K562 (cell line): ENCODE data around the gene ABCA13. TPM values are rescaled to one million over a fixed set of nuclear protein-coding genes. Genes with fewer than 3 reads are reported as not detected.

Experiments
- ATAC-seq: fragments of 200-7000 bp; cut with Tn5 transposase; 3 replicates; pipeline ENCODE4 v1.9.1; 2020; ENCODE audit warnings: moderate library complexity
- BruUV-seq: library from RNA; stranded (reverse); fragments of 400-500 nt; replicated peaks from 2 replicates; lab custom pipeline; 2021; lab: Mats Ljungman, UMichigan
- CTCF ChIA-PET: fragments of 300-600 bp; formaldehyde crosslinking; extraction: SDS; loops from one replicate; lab custom pipeline; 2021; ENCODE audit warnings: low intra/inter-chr PET ratio; lab: Yijun Ruan, JAX
- POLR2A ChIA-PET: fragments of 300-600, 350-650 bp; sonication (Branson Sonifier 250); formaldehyde crosslinking; extraction: SDS; loops from one replicate; lab custom pipeline; 2021; ENCODE audit warnings: antibody characterized with exemption, inconsistent platforms; lab: Yijun Ruan, JAX
- DNase-seq, 4 experiments: peaks; one replicate each; pipeline versions ENCODE4 v3.0.0 to v3.0.0-alpha.2; 2011 to 2018; ENCODE audit warnings: low spot score in 3 of 4, mixed read lengths in 3 of 4; ENCODE audit errors: extremely low read depth in 1 of 4
- FAIRE-seq: peaks from 2 replicates; lab custom pipeline; 2011; peaks lifted over from hg19 to GRCh38; lab: Jason Lieb, UNC
- H2AFZ ChIP-seq: 2 replicates; pipeline ENCODE4 v1.6.0; 2011; ENCODE audit warnings: low read depth, low read length, control low read depth, inconsistent platforms
- H3K27ac ChIP-seq: fragments of 200-600 bp; 3 replicates; pipeline ENCODE4 v1.8.0; 2011; ENCODE audit warnings: low read depth, mild to moderate bottlenecking, control low read depth, inconsistent platforms, low read length, moderate library complexity, mixed read lengths; ENCODE audit errors: extremely low read depth
- H3K27me3 ChIP-seq, 2 experiments: fragments of 300-600 bp in 1 of 2; 2 replicates in 1 of 2; 3 replicates in 1 of 2; pipeline versions ENCODE4 v1.6.0 to v1.8.0; 2011; ENCODE audit warnings: inconsistent platforms in 2 of 2, low read length in 2 of 2, mild to moderate bottlenecking in 1 of 2, mixed read lengths in 1 of 2, moderate library complexity in 1 of 2; ENCODE audit not compliant: control insufficient read depth in 2 of 2, insufficient read depth in 2 of 2
- H3K36me3 ChIP-seq: fragments of 300-600 bp; 3 replicates; pipeline ENCODE4 v1.8.0; 2011; ENCODE audit warnings: mild to moderate bottlenecking, low read length, inconsistent platforms; ENCODE audit not compliant: control insufficient read depth, insufficient read depth
- H3K4me1 ChIP-seq, 2 experiments: fragments of 200-600 bp in 1 of 2; replicated peaks in 1 of 2; 2 replicates in 1 of 2; 3 replicates in 1 of 2; pipeline versions ENCODE4 v1.5.1 to v1.8.0; 2011; ENCODE audit warnings: inconsistent platforms in 2 of 2, low read length in 2 of 2, mild to moderate bottlenecking in 1 of 2, mixed read lengths in 1 of 2, moderate library complexity in 1 of 2; ENCODE audit not compliant: control insufficient read depth in 2 of 2, insufficient read depth in 2 of 2
- H3K4me2 ChIP-seq: 2 replicates; pipeline ENCODE4 v1.6.1; 2011; ENCODE audit warnings: low read length, control low read depth, inconsistent platforms, mixed read lengths; ENCODE audit not compliant: insufficient read depth
- H3K4me3 ChIP-seq: fragments of 200-600 bp; sonication (generic), shearing (Covaris generic); 2 replicates; pipeline ENCODE4 v1.5.1; 2016; ENCODE audit warnings: control low read depth, inconsistent platforms
- H3K79me2 ChIP-seq: fragments of 200-600 bp; 3 replicates; pipeline ENCODE4 v1.8.0; 2011; ENCODE audit warnings: low read length, inconsistent platforms; ENCODE audit not compliant: control insufficient read depth, insufficient read depth
- H3K9ac ChIP-seq, 2 experiments: 2 replicates each; pipeline versions ENCODE4 v1.6.0 to v1.6.1; 2011; ENCODE audit warnings: low read depth in 2 of 2, low read length in 2 of 2, control low read depth in 1 of 2, inconsistent platforms in 1 of 2, mild to moderate bottlenecking in 1 of 2, mixed read lengths in 1 of 2; ENCODE audit not compliant: insufficient read depth in 1 of 2
- H3K9me1 ChIP-seq: one replicate; pipeline ENCODE4 v1.6.0; 2011; ENCODE audit warnings: inconsistent platforms, mild to moderate bottlenecking, low read length, moderate library complexity; ENCODE audit not compliant: control insufficient read depth, insufficient read depth
- H3K9me3 ChIP-seq: replicated peaks from 2 replicates; pipeline ENCODE4 v1.5.1; 2011; ENCODE audit warnings: low read depth, low read length, inconsistent platforms; ENCODE audit not compliant: control insufficient read depth, insufficient read depth
- H4K20me1 ChIP-seq: replicated peaks from 2 replicates; pipeline ENCODE4 v1.6.1; 2011; ENCODE audit warnings: low read length, inconsistent platforms, mixed read lengths; ENCODE audit not compliant: control insufficient read depth, insufficient read depth
- BRD4 ChIP-seq: fragments of 200-600 bp; sonication (generic); IDR thresholded peaks from 2 replicates; pipeline ENCODE4 v1.6.1; 2017; ENCODE audit warnings: inconsistent platforms
- FOXA1 ChIP-seq: fragments of 450-650 bp; IDR thresholded peaks from 2 replicates; pipeline ENCODE4 v1.6.1; 2016; ENCODE audit warnings: mild to moderate bottlenecking, borderline replicate concordance
- MBD1 ChIP-seq: fragments of 250-450 bp; sonication (Bioruptor Pico); IDR thresholded peaks from 2 replicates; pipeline ENCODE4 v1.8.0; 2022; ENCODE audit warnings: inconsistent platforms
- NCOA2 ChIP-seq, 2 experiments: fragments of 450-650 bp; IDR thresholded peaks; 2 replicates each; pipeline ENCODE4 v1.6.1; 2018; ENCODE audit warnings: mild to moderate bottlenecking in 2 of 2, moderate library complexity in 1 of 2; ENCODE audit not compliant: partially characterized antibody in 2 of 2
- NCOA6 ChIP-seq: fragments of 450-650 bp; IDR thresholded peaks from 2 replicates; pipeline ENCODE4 v1.6.1; 2017; ENCODE audit warnings: mild to moderate bottlenecking
- SIX5 ChIP-seq, 2 experiments: IDR thresholded peaks; 2 replicates each; pipeline ENCODE4 v1.6.1; 2011; ENCODE audit warnings: low read length in 2 of 2, borderline replicate concordance in 1 of 2, low read depth in 1 of 2, mild to moderate bottlenecking in 1 of 2, moderate library complexity in 1 of 2; ENCODE audit not compliant: insufficient read depth in 1 of 2
- U2AF1 ChIP-seq: fragments of 200-400 bp; formaldehyde crosslinking; optimal IDR thresholded peaks from 2 replicates; pipeline ENCODE3; 2017; ENCODE audit warnings: mild to moderate bottlenecking, low read depth, low read length, moderate library complexity
- ZNF232 ChIP-seq: sonication (generic); formaldehyde crosslinking; IDR thresholded peaks from 2 replicates; pipeline ENCODE4 v1.8.0; 2022; ENCODE audit warnings: mild to moderate bottlenecking, missing genetic modification reagents
- WGBS: fragments of 100-300 bp; shearing (Covaris generic); methylation state at CpG from one replicate; pipeline ENCODE4 v1.1.6; 2016; ENCODE audit warnings: low coverage, mixed read lengths; ENCODE audit not compliant: insufficient coverage; ENCODE audit errors: missing lambda C conversion rate; 5-methylcytosine and 5-hydroxymethylcytosine counted together
- in situ Hi-C: fragments of 300-500 bp; cut with MboI; formaldehyde crosslinking; loops from 4 replicates; pipeline ENCODE4 v1.15.0; 2018; ENCODE audit warnings: inconsistent platforms, mixed read lengths
- intact Hi-C: fragments of 100-400 bp; cut with micrococcal nuclease; formaldehyde crosslinking; loops from 2 replicates; pipeline ENCODE4 v1.14.2; 2022
- polyA plus RNA-seq, 8 experiments: library from polyadenylated mRNA; depleted of rRNA in 4 of 8; stranded (reverse) in 5 of 8; unstranded in 3 of 8; fragments of >200 nt; fragmentation: Nextera tagmentation in 2 of 8; fragmentation: Illumina TruSeq in 1 of 8; extraction: Ambion mirVana in 2 of 8; extraction: Trizol in 1 of 8; gene quantifications; 2 replicates each; pipeline versions ENCODE4 v1.2.1 to v1.2.3, GENCODE V29; 2011 to 2014; ENCODE audit warnings: inconsistent platforms in 1 of 8, missing spikeins in 1 of 8
- total RNA-seq, 7 experiments: library from RNA; depleted of rRNA in 6 of 7; stranded (reverse); fragments of >200 nt in 6 of 7; fragmentation: Illumina TruSeq in 2 of 7; extraction: Trizol in 2 of 7; gene quantifications; 2 replicates each; pipeline versions ENCODE4 v1.2.1 to v1.2.3, GENCODE V29; 2011 to 2021; ENCODE audit warnings: low replicate concordance in 1 of 7

The ABCA13 gene
- total and polyA plus RNA-seq, 9 of the 15 experiments (the other 6 are each of a cell fraction or from before 2014, with no cell fraction given) = 0.14 to 1.5 (median 0.38) TPM

- DNase-seq = no peak
- no peak overlapping the region for H3K4me2 ChIP-seq
- ATAC-seq = no peak
- H3K4me3 ChIP-seq = no peak overlapping the region
- H3K79me2 ChIP-seq = no peaks in the 10 kb centered on the region
- 0% methylated on average over 2 of the region's 2 CpGs for WGBS
- in situ Hi-C loops (no loop called here), intact Hi-C loops (no loop called here)
- no peaks in the 10 kb centered on the region for H3K9me3 ChIP-seq
- H3K4me1 ChIP-seq = no peaks in the 10 kb centered on the region
- no peak overlapping the region for H3K27ac ChIP-seq
- H3K27me3 ChIP-seq = no peaks in the 10 kb centered on the region
- H4K20me1 ChIP-seq = no peaks in the 10 kb centered on the region
- TF ChIP-seq NCOA6 (no peak), MBD1 (CRISPR knock-in tag) (no peak), BRD4 (no peak), U2AF1 (no peak), SIX5 (IDR thresholded peaks at IDR 0.05; ENCODE audit: borderline replicate concordance in 1 of 2, insufficient read depth in 1 of 2, low read depth in 1 of 2, low read length in 2 of 2) (no peak), FOXA1 (no peak), ZNF232 (no peak), NCOA2 (IDR thresholded peaks at IDR 0.05; ENCODE audit: partially characterized antibody in 2 of 2) (no peak)
- no peaks in the 10 kb centered on the region for H3K36me3 ChIP-seq
- no peak overlapping the region for H3K9ac ChIP-seq
- ChIA-PET CTCF (interaction anchor here (1.3 kb wide), 1 partner anchor 1792 kb away, joined by 5 read pairs; the partner anchor contains the start of gene ZPBP), POLR2A (no interaction called here)
- H3K9me1 ChIP-seq = no peaks in the 10 kb centered on the region
- no TSS peak for BruUV-seq
- H2AFZ ChIP-seq = no peak overlapping the region
- no peak for FAIRE-seq
These were observed 129.0 kb downstream of the ABCA13 start for GRCh38 chr7:48300301-48300700.
